Thyroid gland (tissue), 4 donors: ENCODE results near the gene TBC1D13.

Source experiments
- POLR2A ChIP-seq, 2 donors: fragments of 450-650 bp; IDR thresholded peaks; one replicate each; pipeline ENCODE4 v1.6.1; 2017; ENCODE audit warnings: antibody characterized with exemption in 2 of 2, mild to moderate bottlenecking in 2 of 2, moderate library complexity in 1 of 2
- TF ChIP-seq, protein P1 (sequence below), 6 experiments: fragments of 200-600 bp in 3 of 6; fragments of 450-650 bp in 3 of 6; sonication (generic) in 3 of 6; IDR thresholded peaks; one replicate each; pipeline ENCODE4 v1.5.1; 2016 to 2019; ENCODE audit warnings: antibody characterized with exemption in 6 of 6, mild to moderate bottlenecking in 2 of 6, inconsistent platforms in 1 of 6, moderate library complexity in 1 of 6

DNA sequence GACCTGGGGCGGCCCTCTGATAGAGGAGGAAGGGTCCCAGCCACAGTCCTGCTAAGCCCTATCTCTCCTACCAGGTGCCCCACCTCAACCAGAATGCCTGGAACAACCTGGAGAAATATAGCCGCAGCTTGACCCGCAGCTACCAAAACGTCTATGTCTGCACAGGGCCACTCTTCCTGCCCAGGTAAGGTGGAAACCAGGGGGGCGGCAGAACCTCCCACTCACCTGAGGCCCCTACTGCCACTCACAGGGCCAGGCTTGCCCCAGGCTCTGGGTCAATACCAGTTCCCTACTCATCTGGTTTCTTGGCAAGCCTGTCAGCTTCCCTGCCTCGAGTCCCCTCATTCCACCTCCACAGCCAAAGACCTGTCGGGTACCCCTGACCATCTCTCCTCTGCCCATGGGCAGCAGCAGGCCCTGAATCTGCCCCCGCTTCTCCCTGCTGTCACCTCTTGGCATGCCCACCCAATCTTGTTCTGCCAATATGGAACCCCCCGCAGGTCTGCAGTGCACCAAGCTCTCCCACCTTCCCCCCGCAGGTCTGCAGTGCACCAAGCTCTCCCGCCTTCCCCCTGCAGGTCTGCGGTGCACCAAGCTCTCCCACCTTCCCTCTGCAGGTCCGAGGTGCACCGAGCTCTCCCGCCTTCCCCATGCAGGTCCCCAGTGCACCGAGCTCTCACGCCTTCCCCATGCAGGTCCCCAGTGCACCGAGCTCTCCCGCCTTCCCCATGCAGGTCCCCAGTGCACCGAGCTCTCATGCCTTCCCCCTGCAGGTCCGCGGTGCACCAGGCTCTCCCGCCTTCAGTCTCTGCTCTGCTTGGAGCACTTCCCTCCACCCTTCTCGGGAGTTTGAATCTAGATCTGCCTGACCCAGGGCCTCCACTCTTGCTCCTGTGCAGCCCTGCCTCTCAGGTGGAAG, 33.9 kb downstream of the TBC1D13 start:
- TF ChIP-seq POLR2A (IDR thresholded peaks at IDR 0.05) = no peak
- TF ChIP-seq, protein P1, sequence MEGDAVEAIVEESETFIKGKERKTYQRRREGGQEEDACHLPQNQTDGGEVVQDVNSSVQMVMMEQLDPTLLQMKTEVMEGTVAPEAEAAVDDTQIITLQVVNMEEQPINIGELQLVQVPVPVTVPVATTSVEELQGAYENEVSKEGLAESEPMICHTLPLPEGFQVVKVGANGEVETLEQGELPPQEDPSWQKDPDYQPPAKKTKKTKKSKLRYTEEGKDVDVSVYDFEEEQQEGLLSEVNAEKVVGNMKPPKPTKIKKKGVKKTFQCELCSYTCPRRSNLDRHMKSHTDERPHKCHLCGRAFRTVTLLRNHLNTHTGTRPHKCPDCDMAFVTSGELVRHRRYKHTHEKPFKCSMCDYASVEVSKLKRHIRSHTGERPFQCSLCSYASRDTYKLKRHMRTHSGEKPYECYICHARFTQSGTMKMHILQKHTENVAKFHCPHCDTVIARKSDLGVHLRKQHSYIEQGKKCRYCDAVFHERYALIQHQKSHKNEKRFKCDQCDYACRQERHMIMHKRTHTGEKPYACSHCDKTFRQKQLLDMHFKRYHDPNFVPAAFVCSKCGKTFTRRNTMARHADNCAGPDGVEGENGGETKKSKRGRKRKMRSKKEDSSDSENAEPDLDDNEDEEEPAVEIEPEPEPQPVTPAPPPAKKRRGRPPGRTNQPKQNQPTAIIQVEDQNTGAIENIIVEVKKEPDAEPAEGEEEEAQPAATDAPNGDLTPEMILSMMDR (IDR thresholded peaks at IDR 0.05) = no peak
